ENCODE data around the gene AMOTL1. TPM values are rescaled to one million over a fixed set of nuclear protein-coding genes. Genes with fewer than 3 reads are reported as not detected.

Gene AMOTL1
- total RNA-seq, 1 experiment from 2014 or later, result 32.6 TPM

DNA sequence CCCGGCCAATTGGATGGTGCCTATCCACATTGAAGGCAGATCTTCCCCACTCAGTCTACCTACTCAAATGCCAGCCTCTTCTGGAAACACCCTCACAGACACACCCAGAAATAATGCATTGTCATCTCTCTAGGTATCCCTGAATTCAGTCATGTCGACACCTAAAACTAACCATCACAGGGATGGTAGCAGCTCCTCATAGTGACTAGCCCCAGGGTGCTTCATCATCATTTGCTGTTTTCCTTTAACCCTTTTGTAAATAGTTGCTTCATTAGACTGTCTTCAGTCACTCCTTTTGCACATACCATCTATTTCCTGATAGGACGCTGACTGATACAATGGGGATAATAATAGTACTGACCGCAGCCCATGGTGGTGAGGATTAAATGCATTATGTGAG lies 18.8 kb upstream of the AMOTL1 start:
- ChIA-PET CTCF (no interaction called here), POLR2A (ENCODE audit: unreplicated experiment) (interaction anchor here (0.5 kb wide), 1 partner anchor 12 kb away, joined by 4 read pairs; no protein-coding TSS in a partner anchor)
- DNase-seq (peak; percentile 99), ATAC-seq (peak; percentile 52)
- no peak overlapping the region for H3K4me3 ChIP-seq (ENCODE audit: low read length)
- no peak overlapping the region for H2AFZ ChIP-seq (ENCODE audit: low read length)
- intact Hi-C loops (cut with micrococcal nuclease), result loop anchor here (5.0 kb wide), 1 partner anchor 87 kb away; no protein-coding TSS in a partner anchor
- H3F3A ChIP-seq (ENCODE audit: low read length, unreplicated experiment), result peaks cover 21% of the 10 kb centered on the region
- no peaks in the 10 kb centered on the region for H3K9me2 ChIP-seq (replicated peaks; ENCODE audit: low read length)
- BruUV-seq (replicated peaks), result no TSS peak
- no peaks in the 10 kb centered on the region for H3K27me3 ChIP-seq (ENCODE audit: low read length)
- H3K4me1 ChIP-seq (ENCODE audit: insufficient read depth, low read length), result peaks cover 83% of the 10 kb centered on the region
- no peaks in the 10 kb centered on the region for H3K79me2 ChIP-seq (ENCODE audit: low read length)
- H3K27ac ChIP-seq (ENCODE audit: low read length), result peak overlapping the region; percentile 94
- H3K9ac ChIP-seq (ENCODE audit: low read length), result peak overlapping the region; percentile 51
- TF ChIP-seq EZH2 (IDR thresholded peaks at IDR 0.05; ENCODE audit: low read length, unreplicated experiment) (no peak), EZH2phosphoT487 (IDR thresholded peaks at IDR 0.05; ENCODE audit: borderline replicate concordance, low read length) (no peak)
- TF ChIP-seq, protein P1, sequence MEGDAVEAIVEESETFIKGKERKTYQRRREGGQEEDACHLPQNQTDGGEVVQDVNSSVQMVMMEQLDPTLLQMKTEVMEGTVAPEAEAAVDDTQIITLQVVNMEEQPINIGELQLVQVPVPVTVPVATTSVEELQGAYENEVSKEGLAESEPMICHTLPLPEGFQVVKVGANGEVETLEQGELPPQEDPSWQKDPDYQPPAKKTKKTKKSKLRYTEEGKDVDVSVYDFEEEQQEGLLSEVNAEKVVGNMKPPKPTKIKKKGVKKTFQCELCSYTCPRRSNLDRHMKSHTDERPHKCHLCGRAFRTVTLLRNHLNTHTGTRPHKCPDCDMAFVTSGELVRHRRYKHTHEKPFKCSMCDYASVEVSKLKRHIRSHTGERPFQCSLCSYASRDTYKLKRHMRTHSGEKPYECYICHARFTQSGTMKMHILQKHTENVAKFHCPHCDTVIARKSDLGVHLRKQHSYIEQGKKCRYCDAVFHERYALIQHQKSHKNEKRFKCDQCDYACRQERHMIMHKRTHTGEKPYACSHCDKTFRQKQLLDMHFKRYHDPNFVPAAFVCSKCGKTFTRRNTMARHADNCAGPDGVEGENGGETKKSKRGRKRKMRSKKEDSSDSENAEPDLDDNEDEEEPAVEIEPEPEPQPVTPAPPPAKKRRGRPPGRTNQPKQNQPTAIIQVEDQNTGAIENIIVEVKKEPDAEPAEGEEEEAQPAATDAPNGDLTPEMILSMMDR (conservative IDR thresholded peaks at IDR 0.05; ENCODE audit: low read depth, low read length), result no peak
- no peaks in the 10 kb centered on the region for H3K36me3 ChIP-seq (ENCODE audit: low read depth, low read length)
- no peaks in the 10 kb centered on the region for H3K9me3 ChIP-seq (ENCODE audit: low read length)
- peak overlapping the region; percentile 50 for H3K4me2 ChIP-seq (ENCODE audit: low read length)
- H4K20me1 ChIP-seq (ENCODE audit: low read length), result no peaks in the 10 kb centered on the region

DNA sequence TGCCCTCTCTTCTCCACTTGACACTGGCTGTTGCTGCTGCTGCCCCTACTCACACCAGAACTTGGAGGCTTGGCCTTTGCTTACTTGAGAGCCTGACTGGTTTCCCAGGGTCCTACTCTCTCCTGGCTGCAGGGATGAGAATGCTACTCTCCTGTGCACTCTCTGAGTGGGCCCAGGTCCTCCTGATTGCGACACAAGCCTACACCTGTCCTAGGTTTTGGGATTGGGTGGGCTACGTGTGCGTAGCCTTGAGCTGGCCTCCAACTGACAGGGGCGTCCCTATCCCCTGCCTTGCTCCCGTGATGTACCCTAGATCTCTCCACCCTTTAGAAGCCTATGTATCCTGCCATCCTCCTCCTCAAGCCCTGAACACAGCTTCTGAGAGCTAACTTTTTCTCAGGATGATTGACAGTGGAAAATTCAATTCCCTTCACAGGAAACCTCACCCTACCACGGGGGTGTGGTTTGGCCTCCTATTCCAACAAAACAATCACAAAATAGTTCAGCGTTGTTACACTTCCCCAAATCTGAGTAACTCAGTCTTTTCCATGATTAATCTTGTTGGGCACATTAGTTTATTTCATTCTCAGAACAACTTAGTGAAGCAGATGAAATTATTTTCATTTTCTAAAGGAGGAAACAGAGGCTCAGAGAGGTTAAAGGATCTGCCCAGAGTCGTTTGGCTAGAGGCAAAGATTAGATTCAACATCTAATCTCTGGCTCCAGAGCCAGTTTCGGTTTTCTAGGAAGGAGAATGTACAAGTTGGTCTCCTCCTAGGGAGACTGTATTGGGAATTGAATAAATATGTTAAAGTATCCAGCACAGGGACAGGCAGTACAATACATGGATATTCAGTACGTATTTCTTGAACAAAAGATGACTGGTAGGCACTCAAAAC lies 17.6 kb upstream of the AMOTL1 start:
- Histone ChIP-seq H3K4me3 (ENCODE audit: low read length) (0 out of 2 replicates have a peak overlapping the region, but pooled peaks have one; percentile 5), H3K9ac (ENCODE audit: low read length) (peak overlapping the region; percentile 42), H3K27me3 (ENCODE audit: low read length) (no peaks in the 10 kb centered on the region), H3K9me3 (ENCODE audit: low read length) (no peaks in the 10 kb centered on the region), H3K27ac (ENCODE audit: low read length) (peak overlapping the region; percentile 94), H3K4me2 (ENCODE audit: low read length) (peak overlapping the region; percentile 50), H3K9me2 (replicated peaks; ENCODE audit: low read length) (no peaks in the 10 kb centered on the region), H2AFZ (ENCODE audit: low read length) (peak overlapping the region; percentile 32; the same call in 1 of the 2 replicates), H3K36me3 (ENCODE audit: low read depth, low read length) (no peaks in the 10 kb centered on the region), H4K20me1 (ENCODE audit: low read length) (no peaks in the 10 kb centered on the region), H3K79me2 (ENCODE audit: low read length) (no peaks in the 10 kb centered on the region), H3K4me1 (ENCODE audit: insufficient read depth, low read length) (peaks cover 92% of the 10 kb centered on the region), H3F3A (ENCODE audit: low read length, unreplicated experiment) (peaks cover 21% of the 10 kb centered on the region)
- intact Hi-C loops (cut with micrococcal nuclease), result no loop called here
- ATAC-seq, result peak; percentile 5; the same call in 1 of the 2 replicates
- ChIA-PET POLR2A (ENCODE audit: unreplicated experiment) (no interaction called here), CTCF (no interaction called here)
- BruUV-seq (replicated peaks), result no TSS peak
- DNase-seq, result peak; percentile 81
- no peak for TF ChIP-seq EZH2 (IDR thresholded peaks at IDR 0.05; ENCODE audit: low read length, unreplicated experiment)
- no peak for TF ChIP-seq EZH2phosphoT487 (IDR thresholded peaks at IDR 0.05; ENCODE audit: borderline replicate concordance, low read length)
- TF ChIP-seq, protein P1 (conservative IDR thresholded peaks at IDR 0.05; ENCODE audit: low read depth, low read length), result no peak

DNA sequence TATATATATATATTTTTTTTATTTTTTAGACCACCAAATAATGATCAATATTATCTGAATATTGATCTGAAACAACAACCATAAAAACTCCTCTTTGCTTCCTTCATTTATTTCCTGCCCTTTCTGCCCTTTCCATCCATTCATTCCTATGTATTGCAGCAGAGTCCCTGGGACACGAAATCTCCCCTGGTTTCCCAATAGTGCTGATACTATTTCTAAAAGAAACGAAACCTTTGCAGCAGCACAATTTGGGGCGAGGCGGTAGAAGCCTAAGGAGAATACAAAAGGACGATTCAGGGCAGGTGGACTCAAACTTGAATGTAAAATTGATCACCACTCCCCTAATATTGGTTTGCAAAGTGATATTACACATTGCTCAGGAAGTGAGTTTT lies 16.9 kb upstream of the AMOTL1 start:
- Histone ChIP-seq H3K9ac (ENCODE audit: low read length) (no peak overlapping the region), H3K9me2 (replicated peaks; ENCODE audit: low read length) (no peaks in the 10 kb centered on the region), H2AFZ (ENCODE audit: low read length) (no peak overlapping the region), H4K20me1 (ENCODE audit: low read length) (no peaks in the 10 kb centered on the region), H3K79me2 (ENCODE audit: low read length) (no peaks in the 10 kb centered on the region), H3K27me3 (ENCODE audit: low read length) (no peaks in the 10 kb centered on the region), H3K4me3 (ENCODE audit: low read length) (no peak overlapping the region), H3K27ac (ENCODE audit: low read length) (peak overlapping the region; percentile 94), H3F3A (ENCODE audit: low read length, unreplicated experiment) (peaks cover 21% of the 10 kb centered on the region), H3K9me3 (ENCODE audit: low read length) (no peaks in the 10 kb centered on the region), H3K36me3 (ENCODE audit: low read depth, low read length) (no peaks in the 10 kb centered on the region), H3K4me2 (ENCODE audit: low read length) (peak overlapping the region; percentile 40; the same call in 1 of the 2 replicates), H3K4me1 (ENCODE audit: insufficient read depth, low read length) (peaks cover 87% of the 10 kb centered on the region)
- TF ChIP-seq EZH2 (IDR thresholded peaks at IDR 0.05; ENCODE audit: low read length, unreplicated experiment) (no peak), EZH2phosphoT487 (IDR thresholded peaks at IDR 0.05; ENCODE audit: borderline replicate concordance, low read length) (no peak)
- TF ChIP-seq, protein P1 (conservative IDR thresholded peaks at IDR 0.05; ENCODE audit: low read depth, low read length), result no peak
- ChIA-PET CTCF (no interaction called here), POLR2A (ENCODE audit: unreplicated experiment) (no interaction called here)
- no TSS peak for BruUV-seq (replicated peaks)
- intact Hi-C loops (cut with micrococcal nuclease), result no loop called here
- no peak for DNase-seq
- no peak for ATAC-seq
